H1 (cell line): ENCODE data around the gene MYOZ2. TPM values are rescaled to one million over a fixed set of nuclear protein-coding genes. Genes with fewer than 3 reads are reported as not detected.

Source experiments
- CTCF ChIA-PET: fragments of 300-600 bp; sonication (Branson Sonifier 250); formaldehyde crosslinking; loops from one replicate; lab custom pipeline; 2021; ENCODE audit not compliant: partially characterized antibody; lab: Charles Lee
- POLR2A ChIA-PET: fragments of 300-600 bp; sonication (Branson Sonifier 250); formaldehyde crosslinking; loops from one replicate; lab custom pipeline; 2021; ENCODE audit warnings: inconsistent platforms; ENCODE audit not compliant: partially characterized antibody; lab: Charles Lee
- DNase-seq, 2 experiments: peaks; one replicate each; pipeline versions ENCODE4 v3.0.0 to v3.0.0-alpha.2; 2010 to 2022; ENCODE audit warnings: low spot score in 2 of 2, low read depth in 1 of 2, mixed read lengths in 1 of 2
- FAIRE-seq: peaks from 2 replicates; lab custom pipeline; 2011; peaks lifted over from hg19 to GRCh38; lab: Jason Lieb, UNC
- H2AFZ ChIP-seq: 2 replicates; pipeline ENCODE4 v1.8.1; 2012; ENCODE audit warnings: low read length, inconsistent platforms
- H2AK5ac ChIP-seq: 2 replicates; pipeline ENCODE4 v1.6.1; 2013; ENCODE audit warnings: low read depth, low read length
- H2BK120ac ChIP-seq: replicated peaks from 2 replicates; pipeline ENCODE3; 2013; ENCODE audit warnings: low read depth, low read length, inconsistent platforms
- H2BK12ac ChIP-seq: 2 replicates; pipeline ENCODE4 v1.6.1; 2013; ENCODE audit warnings: low read depth, low read length
- H2BK15ac ChIP-seq: 2 replicates; pipeline ENCODE4 v1.6.1; 2013; ENCODE audit warnings: low read length
- H2BK20ac ChIP-seq: 2 replicates; pipeline ENCODE4 v1.6.1; 2013; ENCODE audit warnings: low read length
- H2BK5ac ChIP-seq: 2 replicates; pipeline ENCODE4 v1.6.1; 2013; ENCODE audit warnings: low read depth, low read length
- H3K14ac ChIP-seq: 2 replicates; pipeline ENCODE4 v1.6.1; 2013; ENCODE audit warnings: inconsistent platforms; ENCODE audit not compliant: insufficient read length
- H3K18ac ChIP-seq: 2 replicates; pipeline ENCODE4 v1.6.1; 2013; ENCODE audit warnings: low read length; ENCODE audit errors: extremely low read depth
- H3K23ac ChIP-seq: 2 replicates; pipeline ENCODE4 v1.6.1; 2013; ENCODE audit warnings: inconsistent platforms; ENCODE audit not compliant: insufficient read length
- H3K23me2 ChIP-seq: 2 replicates; pipeline ENCODE4 v1.6.1; 2013; ENCODE audit warnings: low read depth, low read length
- H3K27ac ChIP-seq: 2 replicates; pipeline ENCODE4 v1.6.1; 2011; ENCODE audit warnings: low read depth, low read length, inconsistent platforms
- H3K27me3 ChIP-seq, 4 experiments: replicated peaks in 1 of 4; 1 replicate in 1 of 4; 2 replicates in 3 of 4; pipeline versions ENCODE4 v1.6.1 to v1.8.1; 2011 to 2013; ENCODE audit warnings: low read length in 3 of 4, mild to moderate bottlenecking in 3 of 4, inconsistent platforms in 2 of 4, mixed read lengths in 2 of 4, moderate library complexity in 1 of 4; ENCODE audit not compliant: control insufficient read depth in 3 of 4, insufficient read depth in 3 of 4; ENCODE audit errors: extremely low read depth in 1 of 4
- H3K36me3 ChIP-seq, 4 experiments: 2 replicates each; pipeline versions ENCODE4 v1.6.1 to v1.8.1; 2011 to 2013; ENCODE audit warnings: mild to moderate bottlenecking in 4 of 4, low read length in 3 of 4, moderate library complexity in 2 of 4, control low read depth in 1 of 4, inconsistent platforms in 1 of 4; ENCODE audit not compliant: insufficient read depth in 4 of 4, control insufficient read depth in 2 of 4
- H3K4ac ChIP-seq: replicated peaks from 2 replicates; pipeline ENCODE3; 2013; ENCODE audit warnings: low read length, low read depth, mixed read lengths, inconsistent platforms; ENCODE audit not compliant: insufficient read length
- H3K4me1 ChIP-seq, 4 experiments: replicated peaks in 1 of 4; 1 replicate in 1 of 4; 2 replicates in 3 of 4; pipeline versions ENCODE4 v1.6.1 to v1.8.1; 2011 to 2013; ENCODE audit warnings: low read length in 3 of 4, inconsistent platforms in 2 of 4, mixed read lengths in 1 of 4; ENCODE audit not compliant: insufficient read depth in 4 of 4, control insufficient read depth in 3 of 4
- H3K4me2 ChIP-seq, 2 experiments: 2 replicates each; pipeline versions ENCODE4 v1.6.1 to v1.8.1; 2011 to 2013; ENCODE audit warnings: low read depth in 2 of 2, low read length in 2 of 2, control low read depth in 1 of 2, inconsistent platforms in 1 of 2, mild to moderate bottlenecking in 1 of 2; ENCODE audit not compliant: insufficient read depth in 1 of 2
- H3K4me3 ChIP-seq, 4 experiments: fragments of 200-600, 300-600 bp in 1 of 4; sonication (generic), shearing (Covaris generic), sonication (Bioruptor Twin) in 1 of 4; 2 replicates each; pipeline versions ENCODE4 v1.5.1 to v1.8.1; 2011 to 2016; ENCODE audit warnings: low read length in 4 of 4, low read depth in 3 of 4, control low read depth in 2 of 4, inconsistent platforms in 2 of 4, mild to moderate bottlenecking in 2 of 4, mixed read lengths in 1 of 4, moderate library complexity in 1 of 4; ENCODE audit not compliant: insufficient read depth in 2 of 4; ENCODE audit errors: extremely low read depth in 1 of 4
- H3K56ac ChIP-seq: replicated peaks from 2 replicates; pipeline ENCODE3; 2013; ENCODE audit warnings: low read depth, mild to moderate bottlenecking, mixed read lengths, low read length, inconsistent platforms; ENCODE audit not compliant: insufficient read length
- H3K79me1 ChIP-seq: 2 replicates; pipeline ENCODE4 v1.6.1; 2013; ENCODE audit warnings: low read depth, low read length, control low read depth
- H3K79me2 ChIP-seq, 2 experiments: 2 replicates each; pipeline versions ENCODE4 v1.6.1 to v1.8.1; 2012 to 2013; ENCODE audit warnings: low read length in 2 of 2, mild to moderate bottlenecking in 2 of 2, inconsistent platforms in 1 of 2; ENCODE audit not compliant: insufficient read depth in 2 of 2, control insufficient read depth in 1 of 2
- H3K9ac ChIP-seq, 4 experiments: replicated peaks in 1 of 4; 1 replicate in 1 of 4; 2 replicates in 3 of 4; pipeline versions ENCODE4 v1.6.1 to v1.8.1; 2011 to 2013; ENCODE audit warnings: low read depth in 3 of 4, low read length in 3 of 4, control low read depth in 2 of 4, mild to moderate bottlenecking in 2 of 4, moderate library complexity in 2 of 4, inconsistent platforms in 1 of 4; ENCODE audit errors: extremely low read depth in 1 of 4
- H3K9me3 ChIP-seq, 2 experiments: 2 replicates each; pipeline versions ENCODE4 v1.6.1 to v1.8.1; 2012 to 2013; ENCODE audit warnings: mild to moderate bottlenecking in 2 of 2, moderate library complexity in 2 of 2, control low read depth in 1 of 2, inconsistent platforms in 1 of 2, low read depth in 1 of 2, low read length in 1 of 2, mixed read lengths in 1 of 2; ENCODE audit not compliant: insufficient read depth in 2 of 2
- H4K20me1 ChIP-seq, 2 experiments: replicated peaks in 1 of 2; 2 replicates each; pipeline versions ENCODE3 to v1.8.1; 2011 to 2013; ENCODE audit warnings: inconsistent platforms in 2 of 2, low read length in 2 of 2, mild to moderate bottlenecking in 1 of 2; ENCODE audit not compliant: insufficient read depth in 2 of 2, control insufficient read depth in 1 of 2
- H4K5ac ChIP-seq: 2 replicates; pipeline ENCODE4 v1.6.1; 2013; ENCODE audit warnings: low read length, low read depth, mixed read lengths, inconsistent platforms; ENCODE audit not compliant: insufficient read length
- H4K8ac ChIP-seq: 2 replicates; pipeline ENCODE4 v1.8.0; 2013; ENCODE audit warnings: mild to moderate bottlenecking, moderate library complexity, low read length, inconsistent platforms; ENCODE audit not compliant: insufficient read depth; ENCODE audit errors: extremely low read depth
- H4K91ac ChIP-seq: replicated peaks from 2 replicates; pipeline ENCODE3; 2013; ENCODE audit warnings: low read length, mixed read lengths, inconsistent platforms; ENCODE audit not compliant: insufficient read length
- BACH1 ChIP-seq: IDR thresholded peaks from 2 replicates; pipeline ENCODE4 v1.6.1; 2012; ENCODE audit warnings: low read length, improper control_type of control experiment
- BRCA1 ChIP-seq: IDR thresholded peaks from 2 replicates; pipeline ENCODE4 v1.6.1; 2012; ENCODE audit warnings: low read depth, low read length, improper control_type of control experiment
- CEBPB ChIP-seq: IDR thresholded peaks from 2 replicates; pipeline ENCODE4 v1.6.1; 2012; ENCODE audit warnings: low read depth, low read length
- CTBP2 ChIP-seq: IDR thresholded peaks from 2 replicates; pipeline ENCODE4 v1.7.0; 2011; ENCODE audit warnings: borderline replicate concordance, mild to moderate bottlenecking, moderate library complexity, mixed read lengths, low read length; ENCODE audit not compliant: insufficient read depth, insufficient read length
- GTF2F1 ChIP-seq: IDR thresholded peaks from 2 replicates; pipeline ENCODE4 v1.6.1; 2012; ENCODE audit warnings: low read depth, low read length, improper control_type of control experiment, borderline replicate concordance
- JUND ChIP-seq: IDR thresholded peaks from 2 replicates; pipeline ENCODE4 v1.6.1; 2011; ENCODE audit warnings: mild to moderate bottlenecking, improper control_type of control experiment, low read length
- POLR2AphosphoS5 ChIP-seq: IDR thresholded peaks from 2 replicates; pipeline ENCODE4 v1.6.1; 2011; ENCODE audit warnings: low read depth, low read length
- RNF2 ChIP-seq: fragments of 200-900, 300-1000 bp; sonication (generic); IDR thresholded peaks from 2 replicates; pipeline ENCODE4 v1.7.1; 2016; ENCODE audit warnings: borderline replicate concordance, low read depth, mild to moderate bottlenecking, antibody characterized with exemption, low read length; ENCODE audit not compliant: poor library complexity, severe bottlenecking; ENCODE audit errors: missing control alignments
- SP1 ChIP-seq: IDR thresholded peaks from 2 replicates; pipeline ENCODE4 v1.6.1; 2011; ENCODE audit warnings: low read depth, low read length
- SP2 ChIP-seq: IDR thresholded peaks from 2 replicates; pipeline ENCODE4 v1.6.1; 2012; ENCODE audit warnings: mild to moderate bottlenecking, low read length, inconsistent platforms
- SUZ12 ChIP-seq: fragments of 200-600 bp; sonication (generic); IDR thresholded peaks from 2 replicates; pipeline ENCODE4 v1.6.1; 2012; ENCODE audit warnings: mild to moderate bottlenecking, inconsistent platforms, low read length, moderate library complexity, mixed read lengths
- TBP ChIP-seq: IDR thresholded peaks from 2 replicates; pipeline ENCODE4 v1.6.1; 2011; ENCODE audit warnings: low read depth, low read length, improper control_type of control experiment
- WGBS, 2 experiments: shearing (Covaris generic) in 1 of 2; methylation state at CpG; one replicate each; pipeline versions ENCODE4 v1.1.6 to v1.1.7; 2013 to 2015; ENCODE audit warnings: low lambda C conversion rate in 2 of 2, mixed read lengths in 2 of 2, inconsistent platforms in 1 of 2, low coverage in 1 of 2, missing lambda C conversion rate in 1 of 2; ENCODE audit not compliant: insufficient replicate concordance in 2 of 2, insufficient coverage in 1 of 2, insufficient read length in 1 of 2; ENCODE audit errors: extremely low coverage in 1 of 2, missing lambda C conversion rate in 1 of 2; 5-methylcytosine and 5-hydroxymethylcytosine counted together
- polyA plus RNA-seq, 7 experiments: library from polyadenylated mRNA; depleted of rRNA in 3 of 7; stranded (reverse) in 5 of 7; unstranded in 2 of 7; fragments of >200 nt in 5 of 7; fragments of 200-250 nt in 2 of 7; gene quantifications; 1 replicate in 5 of 7; 2 replicates in 1 of 7; 4 replicates in 1 of 7; pipeline versions ENCODE4 v1.2.1 to v1.2.3, GENCODE V29; 2011 to 2013; ENCODE audit warnings: missing spikeins in 2 of 7, mixed read lengths in 2 of 7
- total RNA-seq: library from RNA; stranded (reverse); fragmentation: NEBNext Ultra II Directional; extraction: Animal tissue kit (Norgen Biotek cat#: 25700); gene quantifications from 2 replicates; pipeline ENCODE4 v1.2.1, GENCODE V29; 2021

The MYOZ2 gene
- total and polyA plus RNA-seq, 2 of the 8 experiments (the other 6 are each of a cell fraction or from before 2014, with no cell fraction given), result not detected

DNA sequence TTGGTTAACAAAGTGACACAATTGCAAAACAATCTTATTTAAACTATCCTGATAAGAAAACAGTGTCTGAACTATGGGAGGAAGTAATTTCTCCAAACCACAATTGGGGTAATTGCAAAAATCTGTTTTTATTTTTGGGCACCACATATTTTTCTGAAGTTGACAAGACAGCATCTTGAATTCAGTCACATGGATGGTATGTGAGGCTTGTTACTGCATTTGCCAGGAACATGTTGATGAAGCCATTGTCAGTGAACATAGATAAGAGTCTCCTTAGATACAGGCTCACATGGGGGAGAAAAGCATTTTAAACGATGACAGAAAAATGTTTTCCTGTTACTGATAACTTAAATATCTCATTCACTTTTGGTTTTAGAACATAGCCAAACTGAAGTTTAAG, 71.4 kb downstream of the MYOZ2 start:
- TF ChIP-seq CEBPB (no peak), BACH1 (no peak), SP1 (no peak), POLR2AphosphoS5 (no peak), JUND (no peak), CTBP2 (no peak), BRCA1 (no peak), RNF2 (no peak), GTF2F1 (no peak), SP2 (no peak), SUZ12 (no peak), TBP (no peak)
- no peak overlapping the region for H2BK20ac ChIP-seq
- H2AFZ ChIP-seq, result no peak overlapping the region

More for the DNA sequence above, 71.4 kb downstream of the MYOZ2 start:
- no peak overlapping the region for H2BK120ac ChIP-seq
- no peaks in the 10 kb centered on the region for H3K79me2 ChIP-seq
- no peak for DNase-seq
- H3K18ac ChIP-seq, result no peak overlapping the region
- no peaks in the 10 kb centered on the region for H3K27me3 ChIP-seq
- no peak overlapping the region for H4K8ac ChIP-seq
- no peak overlapping the region for H4K91ac ChIP-seq
- H2BK5ac ChIP-seq, result no peak overlapping the region
- H3K23me2 ChIP-seq, result peaks cover 2% of the 10 kb centered on the region
- 85% methylated on average over 1 of the region's 1 CpG; no CpG with 5 or more reads in 1 of the 2 experiments for WGBS, 2 experiments
- no peak overlapping the region for H3K56ac ChIP-seq
- no peak for FAIRE-seq
- no peaks in the 10 kb centered on the region for H3K9me3 ChIP-seq
- H3K27ac ChIP-seq, result no peak overlapping the region
- H3K4me3 ChIP-seq, result no peak overlapping the region
- no peak overlapping the region for H3K14ac ChIP-seq
- H3K36me3 ChIP-seq, result no peaks in the 10 kb centered on the region
- ChIA-PET POLR2A (no interaction called here), CTCF (no interaction called here)
- no peak overlapping the region for H3K23ac ChIP-seq
- no peak overlapping the region for H3K4me2 ChIP-seq
- H3K4ac ChIP-seq, result no peak overlapping the region
- H3K4me1 ChIP-seq, result peaks cover 0 to 2% (median 0%) of the 10 kb centered on the region in 4 experiments; a peak in 2 of 7 replicates
- H2BK12ac ChIP-seq, result no peak overlapping the region
- no peaks in the 10 kb centered on the region for H4K20me1 ChIP-seq
- H3K79me1 ChIP-seq, result no peaks in the 10 kb centered on the region
- H4K5ac ChIP-seq, result no peak overlapping the region
- no peak overlapping the region for H2AK5ac ChIP-seq
- no peak overlapping the region for H2BK15ac ChIP-seq
- no peak overlapping the region for H3K9ac ChIP-seq
